ENCODE measurements around the gene RNASE1. TPM values are rescaled to one million over a fixed set of nuclear protein-coding genes. Genes with fewer than 3 reads are reported as not detected.

RNASE1 gene
- total RNA-seq, 1 donor from 2014 or later = 4.5 TPM

GRCh38 chr14:20811986-20812975, 9.6 kb upstream of the RNASE1 start:
- Mint-ChIP-seq H3K9me3 (ENCODE audit: low read depth) (no peaks in the 10 kb centered on the region), H3K4me1 (ENCODE audit: low read depth) (peaks cover 29% of the 10 kb centered on the region), H3K4me3 (ENCODE audit: low read depth) (no peak overlapping the region), H3K36me3 (ENCODE audit: insufficient read depth) (no peaks in the 10 kb centered on the region), H3K27me3 (peaks cover 14% of the 10 kb centered on the region), H3K27ac (no peak overlapping the region)
- TF ChIP-seq CTCF (IDR thresholded peaks at IDR 0.05; ENCODE audit: unreplicated experiment) = no peak
- no peak for DNase-seq (ENCODE audit: low spot score, unreplicated experiment)

GRCh38 chr14:20809917-20810316, 7.3 kb upstream of the RNASE1 start:
- H3K36me3 Mint-ChIP-seq (ENCODE audit: insufficient read depth) = no peaks in the 10 kb centered on the region
- H3K27me3 Mint-ChIP-seq = peaks cover 18% of the 10 kb centered on the region
- no peak overlapping the region for H3K27ac Mint-ChIP-seq
- no peak overlapping the region for H3K4me3 Mint-ChIP-seq (ENCODE audit: low read depth)
- peaks cover 40% of the 10 kb centered on the region for H3K4me1 Mint-ChIP-seq (ENCODE audit: low read depth)
- no peak for TF ChIP-seq CTCF (IDR thresholded peaks at IDR 0.05; ENCODE audit: unreplicated experiment)
- H3K9me3 Mint-ChIP-seq (ENCODE audit: low read depth) = no peaks in the 10 kb centered on the region
- no peak for DNase-seq (ENCODE audit: low spot score, unreplicated experiment)

GRCh38 chr14:20808162-20808483, 5.5 kb upstream of the RNASE1 start:
- no peaks in the 10 kb centered on the region for H3K9me3 Mint-ChIP-seq (ENCODE audit: low read depth)
- peaks cover 18% of the 10 kb centered on the region for H3K27me3 Mint-ChIP-seq
- peaks cover 45% of the 10 kb centered on the region for H3K4me1 Mint-ChIP-seq (ENCODE audit: low read depth)
- no peak overlapping the region for H3K4me3 Mint-ChIP-seq (ENCODE audit: low read depth)
- H3K36me3 Mint-ChIP-seq (ENCODE audit: insufficient read depth) = no peaks in the 10 kb centered on the region
- TF ChIP-seq CTCF (IDR thresholded peaks at IDR 0.05; ENCODE audit: unreplicated experiment) = no peak
- no peak overlapping the region for H3K27ac Mint-ChIP-seq
- DNase-seq (ENCODE audit: low spot score, unreplicated experiment) = no peak

- Mint-ChIP-seq H3K4me3 (ENCODE audit: low read depth) (peak overlapping the region; percentile 27), H3K36me3 (ENCODE audit: insufficient read depth) (no peaks in the 10 kb centered on the region), H3K9me3 (ENCODE audit: low read depth) (no peaks in the 10 kb centered on the region), H3K27me3 (peaks cover 23% of the 10 kb centered on the region), H3K27ac (peak overlapping the region; percentile 85), H3K4me1 (ENCODE audit: low read depth) (peaks cover 44% of the 10 kb centered on the region)
- TF ChIP-seq CTCF (IDR thresholded peaks at IDR 0.05; ENCODE audit: unreplicated experiment) = no peak
- no peak for DNase-seq (ENCODE audit: low spot score, unreplicated experiment)
Observed at GRCh38 chr14:20807304-20808161, 4.9 kb upstream of the RNASE1 start.

- no peak overlapping the region for H3K4me3 Mint-ChIP-seq (ENCODE audit: low read depth)
- DNase-seq (ENCODE audit: low spot score, unreplicated experiment) = no peak
- H3K4me1 Mint-ChIP-seq (ENCODE audit: low read depth) = peaks cover 47% of the 10 kb centered on the region
- H3K9me3 Mint-ChIP-seq (ENCODE audit: low read depth) = no peaks in the 10 kb centered on the region
- TF ChIP-seq CTCF (IDR thresholded peaks at IDR 0.05; ENCODE audit: unreplicated experiment) = no peak
- no peaks in the 10 kb centered on the region for H3K36me3 Mint-ChIP-seq (ENCODE audit: insufficient read depth)
- H3K27ac Mint-ChIP-seq = no peak overlapping the region
- H3K27me3 Mint-ChIP-seq = peaks cover 23% of the 10 kb centered on the region
Observed at GRCh38 chr14:20805485-20805884, 2.8 kb upstream of the RNASE1 start.
